GM23248 (cell line): ENCODE results near the gene TFAP2D. TPM values are rescaled to one million over a fixed set of nuclear protein-coding genes. Genes with fewer than 3 reads are reported as not detected.

Experiments
- DNase-seq: peaks from one replicate; pipeline ENCODE4 v3.0.0-alpha.2; 2015
- H2AFZ ChIP-seq: fragments of 200-600 bp; sonication (generic); 2 replicates; pipeline ENCODE4 v1.6.1; 2016; ENCODE audit warnings: antibody characterized with exemption
- H3F3A ChIP-seq: fragments of 200-600 bp; sonication (generic); 2 replicates; pipeline ENCODE4 v1.6.1; 2016; ENCODE audit warnings: mild to moderate bottlenecking, antibody characterized with exemption, mixed run types; ENCODE audit not compliant: insufficient read depth
- H3K27ac ChIP-seq: fragments of 200-600 bp; sonication (generic); 2 replicates; pipeline ENCODE4 v1.5.1; 2016; ENCODE audit warnings: mild to moderate bottlenecking
- H3K27me3 ChIP-seq: fragments of 200-600 bp; sonication (generic); replicated peaks from 2 replicates; pipeline ENCODE4 v1.6.1; 2016; ENCODE audit warnings: mild to moderate bottlenecking; ENCODE audit not compliant: insufficient read depth
- H3K36me3 ChIP-seq: fragments of 200-600 bp; sonication (generic); 2 replicates; pipeline ENCODE4 v1.6.1; 2016; ENCODE audit warnings: low read depth, mild to moderate bottlenecking
- H3K4me1 ChIP-seq: fragments of 200-600 bp; sonication (generic); 2 replicates; pipeline ENCODE4 v1.6.1; 2016; ENCODE audit warnings: mild to moderate bottlenecking; ENCODE audit not compliant: insufficient read depth
- H3K4me2 ChIP-seq: fragments of 200-600 bp; sonication (generic); one replicate; pipeline ENCODE4 v1.6.1; 2016; ENCODE audit warnings: mild to moderate bottlenecking; ENCODE audit not compliant: unreplicated experiment
- H3K4me3 ChIP-seq: fragments of 200-600 bp; sonication (generic); 2 replicates; pipeline ENCODE4 v1.5.1; 2016; ENCODE audit warnings: mild to moderate bottlenecking
- H3K79me2 ChIP-seq: fragments of 200-600 bp; sonication (generic); 2 replicates; pipeline ENCODE4 v1.6.1; 2016; ENCODE audit warnings: mild to moderate bottlenecking; ENCODE audit not compliant: insufficient read depth
- H3K9ac ChIP-seq: fragments of 200-600 bp; sonication (generic); 2 replicates; pipeline ENCODE4 v1.6.1; 2016; ENCODE audit warnings: mild to moderate bottlenecking
- H3K9me2 ChIP-seq: fragments of 200-600 bp; sonication (generic); 2 replicates; pipeline ENCODE4 v1.6.1; 2016; ENCODE audit warnings: mixed run types, mild to moderate bottlenecking, moderate library complexity; ENCODE audit not compliant: insufficient read depth
- H3K9me3 ChIP-seq: fragments of 200-600 bp; sonication (generic); one replicate; pipeline ENCODE4 v1.6.1; 2017; ENCODE audit warnings: low read depth
- H4K20me1 ChIP-seq: fragments of 200-600 bp; sonication (generic); 2 replicates; pipeline ENCODE4 v1.6.0; 2016; ENCODE audit not compliant: insufficient read depth
- EZH2 ChIP-seq: fragments of 200-600 bp; sonication (generic); IDR thresholded peaks from 2 replicates; pipeline ENCODE4 v1.6.1; 2018; ENCODE audit warnings: antibody characterized with exemption, mild to moderate bottlenecking; ENCODE audit not compliant: insufficient read depth, poor library complexity, severe bottlenecking
- EZH2phosphoT487 ChIP-seq: fragments of 200-600 bp; sonication (generic); IDR thresholded peaks from 2 replicates; pipeline ENCODE4 v1.6.1; 2018; ENCODE audit warnings: antibody characterized with exemption, moderate library complexity, mild to moderate bottlenecking, low read depth; ENCODE audit not compliant: insufficient read depth
- WGBS, 2 experiments: methylation state at CpG; one replicate each; pipeline ENCODE4 v1.1.6; 2015 to 2017; ENCODE audit warnings: low lambda C conversion rate in 2 of 2, low coverage in 1 of 2; ENCODE audit errors: missing lambda C conversion rate in 2 of 2; 5-methylcytosine and 5-hydroxymethylcytosine counted together
- in situ Hi-C: fragments of 300-500 bp; cut with MboI; formaldehyde crosslinking; loops from 2 replicates; pipeline ENCODE4 v1.15.0; 2020
- polyA plus RNA-seq: library from polyadenylated mRNA; unstranded; fragments of >200 nt; fragmentation: Nextera tagmentation; extraction: Ambion mirVana; gene quantifications from 2 replicates; pipeline ENCODE4 v1.2.1, GENCODE V29; 2016
- total RNA-seq: library from RNA; depleted of rRNA; stranded (reverse); fragments of >200 nt; shearing (Covaris generic); gene quantifications from 2 replicates; pipeline ENCODE4 v1.2.3, GENCODE V29; 2014

TFAP2D gene
- total and polyA plus RNA-seq, 2 experiments from 2014 or later, result not detected

- Histone ChIP-seq H3K4me2 (peak overlapping the region; percentile 28), H3K9me2 (no peaks in the 10 kb centered on the region), H3K27me3 (peaks cover 73% of the 10 kb centered on the region), H3K79me2 (no peaks in the 10 kb centered on the region), H3K9ac (no peak overlapping the region), H3K4me1 (no peaks in the 10 kb centered on the region), H3K27ac (no peak overlapping the region), H3K36me3 (no peaks in the 10 kb centered on the region), H3K9me3 (no peaks in the 10 kb centered on the region), H2AFZ (peak overlapping the region; percentile 0; the same call in 1 of the 2 replicates), H3F3A (no peaks in the 10 kb centered on the region), H4K20me1 (no peaks in the 10 kb centered on the region), H3K4me3 (peak overlapping the region; percentile 23; the same call in 1 of the 2 replicates)
- in situ Hi-C loops, result loop anchor here (10.0 kb wide), 1 partner anchor 1145 kb away; no protein-coding TSS in a partner anchor
- DNase-seq, result peak; percentile 41
- TF ChIP-seq EZH2 (no peak), EZH2phosphoT487 (no peak)
- 3 to 7% methylated on average over 36 to 44 of the region's 45 CpGs for WGBS, 2 experiments
Observed at GRCh38 chr6:50819466-50819903, 106.2 kb downstream of the TFAP2D start.

GRCh38 chr6:50819904-50820868 is 106.9 kb downstream of the TFAP2D start:
- Histone ChIP-seq H3K27ac (no peak overlapping the region), H3K9me2 (no peaks in the 10 kb centered on the region), H3K4me2 (no peak overlapping the region), H4K20me1 (no peaks in the 10 kb centered on the region), H3K4me1 (no peaks in the 10 kb centered on the region), H3K79me2 (no peaks in the 10 kb centered on the region), H3K9me3 (no peaks in the 10 kb centered on the region), H3K36me3 (no peaks in the 10 kb centered on the region), H3K27me3 (peaks cover 80% of the 10 kb centered on the region), H3K9ac (no peak overlapping the region), H3F3A (no peaks in the 10 kb centered on the region), H3K4me3 (peak overlapping the region; percentile 23; the same call in 1 of the 2 replicates), H2AFZ (peak overlapping the region; percentile 0; the same call in 1 of the 2 replicates)
- TF ChIP-seq EZH2 (peak; percentile 70), EZH2phosphoT487 (no peak)
- 2 to 5% methylated on average over 48 to 58 of the region's 58 CpGs for WGBS, 2 experiments
- peak; percentile 8 for DNase-seq
- in situ Hi-C loops, result loop anchor here (10.0 kb wide), 1 partner anchor 1145 kb away; no protein-coding TSS in a partner anchor

GRCh38 chr6:50820869-50821264 is 107.5 kb downstream of the TFAP2D start:
- Histone ChIP-seq H4K20me1 (no peaks in the 10 kb centered on the region), H3K4me2 (no peak overlapping the region), H3K4me1 (no peaks in the 10 kb centered on the region), H2AFZ (no peak overlapping the region), H3K9me3 (no peaks in the 10 kb centered on the region), H3K27me3 (peaks cover 87% of the 10 kb centered on the region), H3K4me3 (no peak overlapping the region), H3K27ac (no peak overlapping the region), H3K9me2 (no peaks in the 10 kb centered on the region), H3K36me3 (no peaks in the 10 kb centered on the region), H3K9ac (no peak overlapping the region), H3F3A (no peaks in the 10 kb centered on the region), H3K79me2 (no peaks in the 10 kb centered on the region)
- in situ Hi-C loops, result no loop called here
- DNase-seq, result no peak
- TF ChIP-seq EZH2phosphoT487 (no peak), EZH2 (peak; percentile 41)
- WGBS, 2 experiments, result 17 to 27% methylated on average over 5 of the region's 5 CpGs

- in situ Hi-C loops, result no loop called here
- Histone ChIP-seq H3F3A (no peaks in the 10 kb centered on the region), H4K20me1 (no peaks in the 10 kb centered on the region), H3K4me2 (no peak overlapping the region), H3K27me3 (peaks cover 93% of the 10 kb centered on the region), H3K27ac (no peak overlapping the region), H2AFZ (no peak overlapping the region), H3K9me2 (no peaks in the 10 kb centered on the region), H3K4me1 (no peaks in the 10 kb centered on the region), H3K4me3 (no peak overlapping the region), H3K79me2 (no peaks in the 10 kb centered on the region), H3K36me3 (no peaks in the 10 kb centered on the region), H3K9ac (no peak overlapping the region), H3K9me3 (no peaks in the 10 kb centered on the region)
- no peak for DNase-seq
- TF ChIP-seq EZH2phosphoT487 (no peak), EZH2 (no peak)
- 11% methylated on average over 20 of the region's 20 CpGs for WGBS, 2 experiments
Observed at GRCh38 chr6:50821441-50822077, 108.2 kb downstream of the TFAP2D start.
